HUDEP-2 (cell line): ENCODE data around the gene PARP3.
A peak's percentile ranks its signal among the peaks of the same experiment; 100 is the strongest.

ENCODE experiments used
- DNase-seq, 76 experiments: peaks; one replicate each; lab custom pipeline; 2025; ENCODE audit not compliant: unreplicated experiment in 76 of 76; lab: John Stamatoyannopoulos, UW

Gene PARP3

GRCh38 chr3:51947215-51947900 is 5.2 kb downstream of the PARP3 start:
- DNase-seq: no peak

- DNase-seq: no peak
Observed at GRCh38 chr3:51948016-51948580, 5.9 kb downstream of the PARP3 start.

- no peak for DNase-seq
Observed at GRCh38 chr3:51949121-51949520, 7.0 kb downstream of the PARP3 start.

GRCh38 chr3:51950899-51951298 is 8.7 kb downstream of the PARP3 start:
- DNase-seq: no peak

GRCh38 chr3:51953445-51953844 is 11.3 kb downstream of the PARP3 start:
- no peak for DNase-seq

GRCh38 chr3:51954105-51954504 is 11.9 kb downstream of the PARP3 start:
- no peak for DNase-seq

GRCh38 chr3:51954713-51955112 is 12.6 kb downstream of the PARP3 start:
- DNase-seq: no peak

- DNase-seq: no peak
Observed at GRCh38 chr3:51955175-51955892, 13.2 kb downstream of the PARP3 start, which contains the start of gene GPR62. Gene GPR62, plus strand, starts transcription at chr3:51955381. Its CDS starts 272 bp downstream, at chr3:51955653.

- peak in 14 of 76 experiments; percentile 7 to 20 (median 15) for DNase-seq
Observed at GRCh38 chr3:51955893-51956770, 14.0 kb downstream of the PARP3 start.

GRCh38 chr3:51957520-51958205 is 15.5 kb downstream of the PARP3 start:
- no peak for DNase-seq

- DNase-seq: no peak
Observed at GRCh38 chr3:51958603-51959521, 16.7 kb downstream of the PARP3 start.

- no peak for DNase-seq
Observed at GRCh38 chr3:51959651-51960050, 17.5 kb downstream of the PARP3 start.

GRCh38 chr3:51960386-51960785 is 18.2 kb downstream of the PARP3 start:
- no peak for DNase-seq

- no peak for DNase-seq
Observed at GRCh38 chr3:51961011-51961410, 18.8 kb downstream of the PARP3 start.

- no peak for DNase-seq
Observed at GRCh38 chr3:51961602-51962569, 19.7 kb downstream of the PARP3 start.

GRCh38 chr3:51962854-51963530 is 20.8 kb downstream of the PARP3 start:
- DNase-seq: no peak

GRCh38 chr3:51963951-51964451 is 21.8 kb downstream of the PARP3 start:
- DNase-seq: no peak
